BJ (cell line): ENCODE data around the gene FGF2. TPM values are rescaled to one million over a fixed set of nuclear protein-coding genes. Genes with fewer than 3 reads are reported as not detected.

ENCODE experiments used
- CTCF ChIA-PET: fragments of 350-600 bp; formaldehyde crosslinking; extraction: SDS; loops from one replicate; lab custom pipeline; 2021; ENCODE audit warnings: antibody characterized with exemption, inconsistent platforms; lab: Yijun Ruan, JAX
- POLR2A ChIA-PET: fragments of 300-600 bp; sonication (Branson Sonifier 250); formaldehyde crosslinking; extraction: SDS; loops from one replicate; lab custom pipeline; 2021; ENCODE audit warnings: antibody characterized with exemption; lab: Charles Lee
- DNase-seq: peaks from one replicate; pipeline ENCODE4 v3.0.0-alpha.2; 2011; ENCODE audit warnings: low read depth
- H3K27me3 ChIP-seq: 2 replicates; pipeline ENCODE4 v1.6.0; 2011; ENCODE audit warnings: low read length; ENCODE audit not compliant: control insufficient read depth, insufficient read depth
- H3K36me3 ChIP-seq: 2 replicates; pipeline ENCODE4 v1.5.1; 2011; ENCODE audit warnings: low read length; ENCODE audit not compliant: control insufficient read depth, insufficient read depth
- H3K4me3 ChIP-seq: 2 replicates; pipeline ENCODE4 v1.5.1; 2011; ENCODE audit warnings: low read depth, mild to moderate bottlenecking, control low read depth, low read length
- CTCF ChIP-seq: IDR thresholded peaks from 2 replicates; pipeline ENCODE4 v1.5.1; 2011; ENCODE audit warnings: low read depth, mild to moderate bottlenecking, control low read depth, inconsistent platforms, low read length, moderate library complexity; ENCODE audit not compliant: insufficient read depth
- polyA plus RNA-seq: library from polyadenylated mRNA; depleted of rRNA; stranded (reverse); fragments of >200 nt; gene quantifications from 2 replicates; pipeline ENCODE4 v1.2.3, GENCODE V29; 2011

FGF2 gene
- polyA plus RNA-seq, 1 experiment = 72.7 TPM

- CTCF ChIA-PET = interaction anchor here (1.3 to 2.4 kb wide), 6 partner anchors 8 to 173 kb away, joined by 3 to 11 read pairs (median 4); no protein-coding TSS in a partner anchor
These were observed 77.2 kb downstream of the FGF2 start for GRCh38 chr4:122903766-122904288.

DNA sequence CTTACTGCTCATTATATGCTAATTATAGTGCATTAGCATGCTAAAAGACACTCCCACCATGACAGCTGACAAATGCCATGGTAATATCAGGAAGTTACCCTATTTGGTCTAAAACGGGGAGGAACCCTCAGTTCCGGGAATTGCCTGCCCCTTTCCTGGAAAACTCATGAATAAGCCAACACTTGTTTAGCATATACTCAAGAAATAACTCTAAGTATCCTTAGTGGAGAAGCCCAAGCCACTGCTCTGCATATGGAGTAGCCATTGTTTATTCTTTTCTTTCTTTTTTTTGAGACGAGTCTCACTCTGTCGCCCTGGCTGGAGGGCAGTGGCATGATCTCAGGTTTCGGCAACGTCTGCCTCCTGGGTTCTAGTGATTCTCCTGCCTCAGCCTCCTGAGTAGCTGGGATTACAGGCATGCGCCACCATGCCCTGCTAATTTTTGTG is 80.3 kb downstream of the FGF2 start:
- H3K36me3 ChIP-seq = no peaks in the 10 kb centered on the region
- no peak for TF ChIP-seq CTCF
- ChIA-PET CTCF (no interaction called here), POLR2A (no interaction called here)
- H3K4me3 ChIP-seq = no peak overlapping the region
- DNase-seq = no peak
- H3K27me3 ChIP-seq = no peaks in the 10 kb centered on the region

More at GRCh38 chr4:122903766-122904288, 77.2 kb downstream of the FGF2 start:
- POLR2A ChIA-PET = interaction anchor here (1.8 kb wide), 1 partner anchor 11 kb away, joined by 4 read pairs; no protein-coding TSS in a partner anchor
- no peaks in the 10 kb centered on the region for H3K36me3 ChIP-seq
- H3K27me3 ChIP-seq = no peaks in the 10 kb centered on the region
- H3K4me3 ChIP-seq = no peak overlapping the region
- no peak for TF ChIP-seq CTCF
- no peak for DNase-seq

- H3K27me3 ChIP-seq = no peaks in the 10 kb centered on the region
- H3K36me3 ChIP-seq = no peaks in the 10 kb centered on the region
- POLR2A ChIA-PET = no interaction called here
- no peak for TF ChIP-seq CTCF
- H3K4me3 ChIP-seq = no peak overlapping the region
- CTCF ChIA-PET = interaction anchor here (0.7 kb wide), 1 partner anchor 13 kb away, joined by 3 read pairs; no protein-coding TSS in a partner anchor
- DNase-seq = no peak
These were observed 81.6 kb downstream of the FGF2 start for GRCh38 chr4:122908223-122908622.

- Histone ChIP-seq H3K4me3 (no peak overlapping the region), H3K36me3 (no peaks in the 10 kb centered on the region), H3K27me3 (no peaks in the 10 kb centered on the region)
- ChIA-PET POLR2A (no interaction called here), CTCF (no interaction called here)
- no peak for DNase-seq
- TF ChIP-seq CTCF = no peak
These were observed 83.1 kb downstream of the FGF2 start for GRCh38 chr4:122909683-122910082.

GRCh38 chr4:122911588-122911987 is 85.0 kb downstream of the FGF2 start:
- ChIA-PET POLR2A (no interaction called here), CTCF (interaction anchor here (0.6 to 4.5 kb wide), 6 partner anchors 8 to 154 kb away, joined by 3 to 54 read pairs (median 4); no protein-coding TSS in a partner anchor)
- Histone ChIP-seq H3K27me3 (no peaks in the 10 kb centered on the region), H3K36me3 (no peaks in the 10 kb centered on the region), H3K4me3 (no peak overlapping the region)
- no peak for TF ChIP-seq CTCF
- DNase-seq = no peak
